ENCODE data around the gene ACSL1.

ACSL1 gene

DNA sequence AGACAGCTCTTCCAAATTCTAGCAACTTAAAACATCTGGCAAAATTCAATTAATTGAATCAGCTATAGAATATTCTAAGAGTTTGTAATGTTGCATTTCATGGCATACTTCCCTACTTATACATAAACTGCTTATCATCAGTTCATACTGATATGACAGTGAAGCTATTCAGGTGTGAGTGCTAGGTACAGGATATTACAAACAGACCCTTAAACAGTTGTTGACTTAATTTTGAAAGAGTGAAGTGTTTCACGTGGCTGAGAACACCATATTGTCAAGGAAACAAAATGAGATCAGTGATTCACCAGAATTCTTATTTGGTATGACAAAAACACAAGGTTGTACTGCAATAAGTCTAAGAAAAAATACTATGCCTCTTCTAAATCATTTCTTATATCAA lies 119.3 kb downstream of the ACSL1 start:
- DNase-seq = no peak

DNA sequence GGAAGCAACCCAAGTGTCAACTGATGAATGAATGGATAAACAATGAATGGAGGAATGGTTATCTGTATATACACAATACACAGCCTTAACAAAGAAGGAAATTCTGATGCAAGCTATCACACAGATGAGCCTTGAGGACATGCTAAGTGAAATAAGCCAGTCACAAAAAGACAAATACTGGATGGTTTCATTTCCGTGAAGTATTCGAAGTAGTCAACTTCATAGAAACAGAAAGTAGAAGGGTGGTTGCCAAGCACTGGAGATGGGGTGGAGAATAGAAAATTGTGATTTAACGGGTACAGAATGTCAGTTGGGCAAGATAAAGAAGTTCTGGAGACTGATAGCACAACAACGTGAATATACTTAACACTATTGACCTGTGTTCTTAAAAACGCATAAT lies 120.1 kb downstream of the ACSL1 start:
- DNase-seq = no peak
